Measurements from ENCODE around the gene KRTAP1-3.
"Not testable (repeated sequence)": the region's sequence is repeated elsewhere in the genome, so short reads cannot be mapped to it uniquely, and the experiment has no call there.

The KRTAP1-3 gene

DNA sequence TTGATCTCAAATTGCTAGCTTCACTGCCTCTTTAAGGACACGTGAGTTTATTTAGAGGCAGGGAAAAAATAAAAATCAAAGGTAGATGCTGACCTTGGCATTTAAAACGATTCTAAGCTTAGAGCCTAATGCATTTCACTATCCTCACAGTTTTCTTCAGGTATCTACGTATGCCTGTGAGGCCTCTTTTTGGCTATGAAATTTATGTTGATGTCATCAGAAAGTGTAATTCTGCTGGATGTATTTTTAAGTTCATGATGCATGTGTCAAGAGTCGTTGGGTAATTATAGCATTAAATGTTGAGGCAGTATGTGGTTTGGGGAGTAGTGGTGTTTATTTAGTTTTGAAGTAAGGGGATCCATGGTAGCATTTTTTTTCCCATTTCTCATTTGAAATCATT lies 30.7 kb downstream of the KRTAP1-3 start:
- H3K9me3 Mint-ChIP-seq, result peaks cover 2% of the 10 kb centered on the region
- no peak for TF ChIP-seq CTCF (IDR thresholded peaks at IDR 0.05; ENCODE audit: unreplicated experiment in 3 of 3)
- peaks cover 13% of the 10 kb centered on the region for H3K4me1 Mint-ChIP-seq
- peaks cover 5% of the 10 kb centered on the region for H3K27me3 Mint-ChIP-seq (ENCODE audit: low read depth)
- no peak overlapping the region for H3K27ac Mint-ChIP-seq
- no peaks in the 10 kb centered on the region for H3K36me3 Mint-ChIP-seq (ENCODE audit: low read depth)
- no peak overlapping the region for H3K4me3 Mint-ChIP-seq

- H3K4me1 Mint-ChIP-seq, result peaks cover 13% of the 10 kb centered on the region
- no peaks in the 10 kb centered on the region for H3K36me3 Mint-ChIP-seq (ENCODE audit: low read depth)
- no peak for TF ChIP-seq CTCF (IDR thresholded peaks at IDR 0.05; ENCODE audit: unreplicated experiment in 3 of 3)
- H3K27me3 Mint-ChIP-seq (ENCODE audit: low read depth), result peaks cover 5% of the 10 kb centered on the region
- no peak overlapping the region for H3K27ac Mint-ChIP-seq
- H3K9me3 Mint-ChIP-seq, result peaks cover 2% of the 10 kb centered on the region
- H3K4me3 Mint-ChIP-seq, result no peak overlapping the region
Observed at GRCh38 chr17:41002814-41003213, 31.9 kb downstream of the KRTAP1-3 start.

GRCh38 chr17:41001795-41002194 lies 32.9 kb downstream of the KRTAP1-3 start:
- no peak for TF ChIP-seq CTCF (IDR thresholded peaks at IDR 0.05; ENCODE audit: unreplicated experiment in 3 of 3)
- Mint-ChIP-seq H3K36me3 (ENCODE audit: low read depth) (no peaks in the 10 kb centered on the region), H3K9me3 (peaks cover 2% of the 10 kb centered on the region), H3K4me1 (peaks cover 20% of the 10 kb centered on the region), H3K27me3 (ENCODE audit: low read depth) (peaks cover 5% of the 10 kb centered on the region), H3K4me3 (no peak overlapping the region), H3K27ac (no peak overlapping the region)

DNA sequence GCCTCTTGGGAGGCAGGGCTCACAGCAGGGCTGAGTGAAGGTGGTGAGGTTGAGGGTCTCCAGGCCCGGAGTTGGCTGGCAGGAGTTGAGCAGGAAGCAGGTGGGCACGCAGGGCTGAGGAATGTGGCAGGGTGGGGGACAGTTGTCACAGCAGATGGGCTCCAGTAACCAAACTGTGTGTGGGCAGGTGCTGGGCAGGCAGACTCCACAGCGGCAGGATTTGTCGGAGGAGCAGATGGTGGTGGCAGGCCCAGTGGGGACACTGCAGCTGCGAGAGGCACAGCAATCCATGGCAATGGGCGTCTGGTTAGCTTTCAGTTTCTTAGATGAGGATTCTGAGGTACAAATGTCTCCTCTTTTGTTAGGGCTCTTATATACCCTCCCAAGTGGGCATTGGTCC lies 35.1 kb downstream of the KRTAP1-3 start, which contains the start of gene KRTAP3-2:
KRTAP3-2 (minus strand) TSS at position 344 of the 400 bp plus-strand sequence; CDS start at position 291, 53 bp downstream.
- Mint-ChIP-seq H3K4me3 (peak within 1 kb of the TSS in 1 of 3 experiments; percentile 51), H3K4me1 (peaks cover 25% of the 10 kb centered on the region)
- not testable (repeated sequence) for H3K36me3 Mint-ChIP-seq (ENCODE audit: low read depth); H3K27ac Mint-ChIP-seq; H3K27me3 Mint-ChIP-seq (ENCODE audit: low read depth); H3K9me3 Mint-ChIP-seq

DNA sequence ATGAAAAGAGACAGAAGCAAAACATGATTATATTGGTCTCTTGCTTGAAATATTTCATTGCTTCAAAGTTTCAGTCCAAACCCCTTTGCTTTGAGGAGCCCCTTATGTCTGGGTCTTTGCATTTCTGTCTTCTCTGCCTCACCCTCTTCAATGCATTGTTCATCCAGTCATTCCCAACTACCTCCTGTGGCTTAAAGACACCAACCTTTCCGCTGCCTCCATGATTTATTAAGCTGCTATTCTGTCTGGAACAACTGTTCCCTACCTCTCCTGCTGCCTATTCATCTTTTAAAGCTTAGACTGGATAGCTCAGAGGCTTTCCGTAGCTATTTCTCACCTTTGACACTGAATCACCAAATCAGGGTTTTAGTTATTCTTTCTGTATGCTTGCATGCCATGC lies 37.3 kb downstream of the KRTAP1-3 start:
- Mint-ChIP-seq H3K4me1 (peaks cover 29% of the 10 kb centered on the region), H3K36me3 (ENCODE audit: low read depth) (no peaks in the 10 kb centered on the region), H3K4me3 (no peak overlapping the region), H3K9me3 (peaks cover 2% of the 10 kb centered on the region), H3K27ac (no peak overlapping the region), H3K27me3 (ENCODE audit: low read depth) (peaks cover 5% of the 10 kb centered on the region)
- TF ChIP-seq CTCF (IDR thresholded peaks at IDR 0.05; ENCODE audit: unreplicated experiment in 3 of 3), result no peak

DNA sequence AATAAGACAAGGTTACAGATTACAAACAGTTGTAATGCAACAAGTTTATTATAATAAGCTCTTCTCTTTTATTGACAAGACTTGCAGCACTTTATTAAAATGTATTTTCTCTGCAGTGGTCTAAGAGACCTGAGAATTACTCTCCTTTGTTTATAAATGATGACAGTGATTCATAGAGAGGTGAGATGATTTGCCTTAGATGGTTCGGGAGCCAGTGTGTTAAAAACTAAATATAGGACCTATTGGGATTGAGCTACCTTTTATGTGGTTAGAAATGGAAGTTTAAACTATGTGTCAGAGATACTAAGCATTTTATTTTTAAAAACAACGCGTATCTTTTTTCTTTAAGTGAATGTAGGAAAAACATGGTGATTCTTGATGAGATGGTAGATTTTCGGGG lies 37.8 kb downstream of the KRTAP1-3 start:
- TF ChIP-seq CTCF (IDR thresholded peaks at IDR 0.05; ENCODE audit: unreplicated experiment in 3 of 3), result no peak
- peaks cover 5% of the 10 kb centered on the region for H3K27me3 Mint-ChIP-seq (ENCODE audit: low read depth)
- no peaks in the 10 kb centered on the region for H3K36me3 Mint-ChIP-seq (ENCODE audit: low read depth)
- H3K4me1 Mint-ChIP-seq, result peaks cover 32% of the 10 kb centered on the region
- H3K27ac Mint-ChIP-seq, result no peak overlapping the region
- peaks cover 2% of the 10 kb centered on the region for H3K9me3 Mint-ChIP-seq
- no peak overlapping the region for H3K4me3 Mint-ChIP-seq
